Thyroid gland (tissue), 4 donors: ENCODE results near the gene CCDC14.

Experiments used
- POLR2A ChIP-seq, 2 donors: fragments of 450-650 bp; IDR thresholded peaks; one replicate each; pipeline ENCODE4 v1.6.1; 2017; ENCODE audit warnings: antibody characterized with exemption in 2 of 2, mild to moderate bottlenecking in 2 of 2, moderate library complexity in 1 of 2
- TF ChIP-seq, protein P1 (sequence below), 6 experiments: fragments of 200-600 bp in 3 of 6; fragments of 450-650 bp in 3 of 6; sonication (generic) in 3 of 6; IDR thresholded peaks; one replicate each; pipeline ENCODE4 v1.5.1; 2016 to 2019; ENCODE audit warnings: antibody characterized with exemption in 6 of 6, mild to moderate bottlenecking in 2 of 6, inconsistent platforms in 1 of 6, moderate library complexity in 1 of 6

- no peak for TF ChIP-seq POLR2A (IDR thresholded peaks at IDR 0.05)
- TF ChIP-seq, protein P1, sequence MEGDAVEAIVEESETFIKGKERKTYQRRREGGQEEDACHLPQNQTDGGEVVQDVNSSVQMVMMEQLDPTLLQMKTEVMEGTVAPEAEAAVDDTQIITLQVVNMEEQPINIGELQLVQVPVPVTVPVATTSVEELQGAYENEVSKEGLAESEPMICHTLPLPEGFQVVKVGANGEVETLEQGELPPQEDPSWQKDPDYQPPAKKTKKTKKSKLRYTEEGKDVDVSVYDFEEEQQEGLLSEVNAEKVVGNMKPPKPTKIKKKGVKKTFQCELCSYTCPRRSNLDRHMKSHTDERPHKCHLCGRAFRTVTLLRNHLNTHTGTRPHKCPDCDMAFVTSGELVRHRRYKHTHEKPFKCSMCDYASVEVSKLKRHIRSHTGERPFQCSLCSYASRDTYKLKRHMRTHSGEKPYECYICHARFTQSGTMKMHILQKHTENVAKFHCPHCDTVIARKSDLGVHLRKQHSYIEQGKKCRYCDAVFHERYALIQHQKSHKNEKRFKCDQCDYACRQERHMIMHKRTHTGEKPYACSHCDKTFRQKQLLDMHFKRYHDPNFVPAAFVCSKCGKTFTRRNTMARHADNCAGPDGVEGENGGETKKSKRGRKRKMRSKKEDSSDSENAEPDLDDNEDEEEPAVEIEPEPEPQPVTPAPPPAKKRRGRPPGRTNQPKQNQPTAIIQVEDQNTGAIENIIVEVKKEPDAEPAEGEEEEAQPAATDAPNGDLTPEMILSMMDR (IDR thresholded peaks at IDR 0.05) = no peak
Observed at GRCh38 chr3:123926396-123926795, 34.6 kb downstream of the CCDC14 start.
